Colonic mucosa (tissue), 4 donors: Measurements from ENCODE around the gene FARP2. TPM values are rescaled to one million over a fixed set of nuclear protein-coding genes. Genes with fewer than 3 reads are reported as not detected.

Source experiments
- DNase-seq: peaks from one replicate; pipeline ENCODE4 v3.0.0-alpha.2; 2020
- H3K27ac ChIP-seq: fragments of 200-600 bp; one replicate; pipeline ENCODE4 v1.8.0; 2021
- H3K27me3 ChIP-seq: fragments of 200-600 bp; one replicate; pipeline ENCODE4 v1.8.0; 2021
- H3K36me3 ChIP-seq: fragments of 200-600 bp; one replicate; pipeline ENCODE4 v1.8.0; 2021
- H3K4me1 ChIP-seq: fragments of 200-600 bp; one replicate; pipeline ENCODE4 v1.8.0; 2021; ENCODE audit warnings: mild to moderate bottlenecking
- H3K4me3 ChIP-seq: fragments of 200-600 bp; one replicate; pipeline ENCODE4 v1.8.0; 2021
- H3K9ac ChIP-seq, 2 donors: one replicate each; pipeline ENCODE4 v1.7.0; 2013; ENCODE audit warnings: control low read depth in 2 of 2, low read depth in 2 of 2, low read length in 2 of 2
- H3K9me3 ChIP-seq: fragments of 200-600 bp; one replicate; pipeline ENCODE4 v1.8.0; 2021
- CTCF ChIP-seq: fragments of 200-600 bp; IDR thresholded peaks from one replicate; pipeline ENCODE4 v1.8.0; 2022; ENCODE audit warnings: antibody characterized with exemption, mild to moderate bottlenecking
- intact Hi-C: fragments of 100-400 bp; cut with DNase I; formaldehyde crosslinking; loops from one replicate; pipeline ENCODE4 v1.14.1; 2022
- total RNA-seq, 2 donors: library from RNA; stranded (reverse); fragmentation: NEBNext Ultra II Directional in 1 of 2; extraction: Animal tissue kit (Norgen Biotek cat#: 25700) in 1 of 2; gene quantifications; one replicate each; pipeline ENCODE4 v1.2.1, GENCODE V29; 2021
- donor health status: healthy.
- donor health status: DM: no; HTN: no; CAD: no.
- donor health status: DM: no; HTN: no; CAD: no.

Gene FARP2
- total RNA-seq, 2 donors from 2014 or later: 107 to 122 TPM

GRCh38 chr2:241456546-241456945, 100.5 kb downstream of the FARP2 start:
- no peak overlapping the region for H3K27ac ChIP-seq
- no peaks in the 10 kb centered on the region for H3K36me3 ChIP-seq
- no peaks in the 10 kb centered on the region for H3K9me3 ChIP-seq
- no peak for DNase-seq
- intact Hi-C loops: no loop called here
- H3K4me3 ChIP-seq: no peak overlapping the region
- no peaks in the 10 kb centered on the region for H3K4me1 ChIP-seq
- no peaks in the 10 kb centered on the region for H3K27me3 ChIP-seq
- no peak overlapping the region for H3K9ac ChIP-seq
- no peak for TF ChIP-seq CTCF

GRCh38 chr2:241458687-241459086, 102.6 kb downstream of the FARP2 start:
- no peak for TF ChIP-seq CTCF
- intact Hi-C loops: no loop called here
- DNase-seq: no peak

GRCh38 chr2:241459520-241459919, 103.4 kb downstream of the FARP2 start:
- H3K27ac ChIP-seq: no peak overlapping the region
- no peaks in the 10 kb centered on the region for H3K4me1 ChIP-seq
- H3K4me3 ChIP-seq: no peak overlapping the region
- DNase-seq: no peak
- no peak overlapping the region for H3K9ac ChIP-seq
- H3K36me3 ChIP-seq: no peaks in the 10 kb centered on the region
- no peaks in the 10 kb centered on the region for H3K27me3 ChIP-seq
- intact Hi-C loops: no loop called here
- no peaks in the 10 kb centered on the region for H3K9me3 ChIP-seq
- TF ChIP-seq CTCF: no peak

More at GRCh38 chr2:241458687-241459086, 102.6 kb downstream of the FARP2 start:
- Histone ChIP-seq H3K27me3 (no peaks in the 10 kb centered on the region), H3K4me3 (no peak overlapping the region), H3K9ac (no peak overlapping the region), H3K36me3 (no peaks in the 10 kb centered on the region), H3K4me1 (no peaks in the 10 kb centered on the region), H3K9me3 (no peaks in the 10 kb centered on the region), H3K27ac (no peak overlapping the region)

GRCh38 chr2:241460631-241461030, 104.5 kb downstream of the FARP2 start:
- Histone ChIP-seq H3K9me3 (no peaks in the 10 kb centered on the region), H3K36me3 (no peaks in the 10 kb centered on the region), H3K9ac (no peak overlapping the region), H3K27me3 (no peaks in the 10 kb centered on the region), H3K4me1 (no peaks in the 10 kb centered on the region), H3K4me3 (no peak overlapping the region), H3K27ac (no peak overlapping the region)
- no peak for TF ChIP-seq CTCF
- DNase-seq: no peak
- intact Hi-C loops: no loop called here

- Histone ChIP-seq H3K9me3 (no peaks in the 10 kb centered on the region), H3K27ac (no peak overlapping the region)
- peak; percentile 27 for DNase-seq
Measured at GRCh38 chr2:241461693-241462677, 105.9 kb downstream of the FARP2 start.

More at GRCh38 chr2:241461693-241462677, 105.9 kb downstream of the FARP2 start:
- Histone ChIP-seq H3K36me3 (no peaks in the 10 kb centered on the region), H3K4me3 (no peak overlapping the region), H3K27me3 (no peaks in the 10 kb centered on the region), H3K4me1 (no peaks in the 10 kb centered on the region), H3K9ac (no peak overlapping the region)
- TF ChIP-seq CTCF: no peak
- intact Hi-C loops: no loop called here
